A673 (cell line): Measurements from ENCODE around the gene IL4. TPM values are rescaled to one million over a fixed set of nuclear protein-coding genes. Genes with fewer than 3 reads are reported as not detected.
A peak's percentile ranks its signal among the peaks of the same experiment; 100 is the strongest.

Experiments used
- BruUV-seq: library from RNA; stranded (reverse); fragments of 400-500 nt; replicated peaks from 2 replicates; lab custom pipeline; 2021; lab: Mats Ljungman, UMichigan
- CTCF ChIA-PET: fragments of 300-600 bp; sonication (Branson Sonifier 250); formaldehyde crosslinking; loops from one replicate; lab custom pipeline; 2022; ENCODE audit warnings: antibody characterized with exemption; lab: Charles Lee
- POLR2A ChIA-PET: fragments of 300-600 bp; sonication (Branson Sonifier 250); formaldehyde crosslinking; loops from one replicate; lab custom pipeline; 2022; ENCODE audit warnings: antibody characterized with exemption; ENCODE audit not compliant: low non-redundant PET; lab: Charles Lee
- DNase-seq: peaks from one replicate; pipeline ENCODE4 v3.0.0-alpha.2; 2015; ENCODE audit warnings: low spot score
- H3K27ac ChIP-seq: fragments of 200-600 bp; sonication (generic); 2 replicates; pipeline ENCODE4 v1.5.1; 2016; ENCODE audit warnings: mixed run types, low read depth, mild to moderate bottlenecking, mixed read lengths, antibody characterized with exemption, low read length; ENCODE audit not compliant: poor library complexity, severe bottlenecking
- H3K27me3 ChIP-seq: fragments of 200-600 bp; sonication (generic); replicated peaks from 2 replicates; pipeline ENCODE4 v1.6.1; 2017; ENCODE audit warnings: mixed run types, low read depth, mild to moderate bottlenecking, mixed read lengths, antibody characterized with exemption, low read length; ENCODE audit not compliant: insufficient read depth, poor library complexity
- H3K36me3 ChIP-seq: fragments of 200-600 bp; sonication (generic); 2 replicates; pipeline ENCODE4 v1.6.1; 2016; ENCODE audit warnings: mixed run types, mild to moderate bottlenecking, mixed read lengths, antibody characterized with exemption, low read length; ENCODE audit not compliant: insufficient read depth, poor library complexity, severe bottlenecking
- H3K4me1 ChIP-seq: fragments of 200-600 bp; sonication (generic); 2 replicates; pipeline ENCODE4 v1.6.1; 2017; ENCODE audit warnings: mixed run types, mild to moderate bottlenecking, mixed read lengths, antibody characterized with exemption, low read length; ENCODE audit not compliant: insufficient read depth, poor library complexity, severe bottlenecking
- H3K4me3 ChIP-seq: fragments of 200-600 bp; sonication (generic); 2 replicates; pipeline ENCODE4 v1.5.1; 2016; ENCODE audit warnings: low read depth, mixed run types, mild to moderate bottlenecking, mixed read lengths, low read length; ENCODE audit not compliant: poor library complexity, severe bottlenecking
- H3K9me3 ChIP-seq: fragments of 200-600 bp; sonication (generic); 2 replicates; pipeline ENCODE4 v1.6.1; 2016; ENCODE audit warnings: mixed run types, low read depth, mild to moderate bottlenecking, mixed read lengths, antibody characterized with exemption, low read length; ENCODE audit not compliant: poor library complexity, severe bottlenecking
- CTCF ChIP-seq: fragments of 300-800, 200-600 bp; sonication (generic); conservative IDR thresholded peaks from 2 replicates; pipeline ENCODE4 v1.5.1; 2017; ENCODE audit warnings: low read depth, mild to moderate bottlenecking, antibody characterized with exemption, low read length, moderate library complexity, mixed read lengths
- EZH2 ChIP-seq: fragments of 200-600 bp; sonication (generic); IDR thresholded peaks from 2 replicates; pipeline ENCODE4 v1.6.1; 2017; ENCODE audit warnings: borderline replicate concordance, low read depth, mild to moderate bottlenecking, mixed read lengths, antibody characterized with exemption, low read length; ENCODE audit not compliant: poor library complexity, severe bottlenecking
- intact Hi-C: fragments of 100-400 bp; cut with micrococcal nuclease; formaldehyde crosslinking; loops from one replicate; pipeline ENCODE4 v1.10.0; 2022; ENCODE audit not compliant: unreplicated experiment
- total RNA-seq: library from RNA; stranded (reverse); gene quantifications from 2 replicates; pipeline ENCODE4 v1.2.3, GENCODE V29; 2021

IL4 gene
- total RNA-seq, 1 experiment from 2014 or later = not detected

- ChIA-PET CTCF (interaction anchor here (0.6 kb wide), 1 partner anchor 169 kb away, joined by 4 read pairs; no protein-coding TSS in a partner anchor), POLR2A (no interaction called here)
- no peaks in the 10 kb centered on the region for H3K27me3 ChIP-seq
- no TSS peak for BruUV-seq
- H3K9me3 ChIP-seq = no peaks in the 10 kb centered on the region
- no peak overlapping the region for H3K27ac ChIP-seq
- no peak overlapping the region for H3K4me3 ChIP-seq
- peak; percentile 70 for DNase-seq
- intact Hi-C loops = no loop called here
- TF ChIP-seq CTCF (no peak), EZH2 (no peak)
- H3K36me3 ChIP-seq = no peaks in the 10 kb centered on the region
- no peaks in the 10 kb centered on the region for H3K4me1 ChIP-seq
These were observed 1.1 kb downstream of the IL4 start for GRCh38 chr5:132674671-132675506.

GRCh38 chr5:132675936-132676689, 2.3 kb downstream of the IL4 start:
- intact Hi-C loops = no loop called here
- ChIA-PET POLR2A (interaction anchor here (0.6 kb wide), 1 partner anchor 109 kb away, joined by 4 read pairs; no protein-coding TSS in a partner anchor), CTCF (no interaction called here)
- no peak for DNase-seq
- TF ChIP-seq EZH2 (no peak), CTCF (no peak)
- no TSS peak for BruUV-seq
- Histone ChIP-seq H3K27me3 (no peaks in the 10 kb centered on the region), H3K36me3 (no peaks in the 10 kb centered on the region), H3K9me3 (no peaks in the 10 kb centered on the region), H3K4me1 (no peaks in the 10 kb centered on the region), H3K27ac (no peak overlapping the region), H3K4me3 (no peak overlapping the region)

GRCh38 chr5:132677191-132677590, 3.4 kb downstream of the IL4 start:
- Histone ChIP-seq H3K4me3 (no peak overlapping the region), H3K9me3 (no peaks in the 10 kb centered on the region), H3K27me3 (no peaks in the 10 kb centered on the region), H3K27ac (no peak overlapping the region), H3K36me3 (no peaks in the 10 kb centered on the region), H3K4me1 (no peaks in the 10 kb centered on the region)
- no peak for TF ChIP-seq EZH2
- TF ChIP-seq CTCF = no peak
- CTCF ChIA-PET = no interaction called here
- POLR2A ChIA-PET = no interaction called here
- no peak for DNase-seq
- no TSS peak for BruUV-seq
- intact Hi-C loops = no loop called here
